ENCODE results near the gene PHPT1.
"Not testable (repeated sequence)": the region's sequence is repeated elsewhere in the genome, so short reads cannot be mapped to it uniquely, and the experiment has no call there.

PHPT1 gene

GRCh38 chr9:136823136-136824046 lies 25.8 kb upstream of the PHPT1 start:
- DNase-seq: no peak

DNA sequence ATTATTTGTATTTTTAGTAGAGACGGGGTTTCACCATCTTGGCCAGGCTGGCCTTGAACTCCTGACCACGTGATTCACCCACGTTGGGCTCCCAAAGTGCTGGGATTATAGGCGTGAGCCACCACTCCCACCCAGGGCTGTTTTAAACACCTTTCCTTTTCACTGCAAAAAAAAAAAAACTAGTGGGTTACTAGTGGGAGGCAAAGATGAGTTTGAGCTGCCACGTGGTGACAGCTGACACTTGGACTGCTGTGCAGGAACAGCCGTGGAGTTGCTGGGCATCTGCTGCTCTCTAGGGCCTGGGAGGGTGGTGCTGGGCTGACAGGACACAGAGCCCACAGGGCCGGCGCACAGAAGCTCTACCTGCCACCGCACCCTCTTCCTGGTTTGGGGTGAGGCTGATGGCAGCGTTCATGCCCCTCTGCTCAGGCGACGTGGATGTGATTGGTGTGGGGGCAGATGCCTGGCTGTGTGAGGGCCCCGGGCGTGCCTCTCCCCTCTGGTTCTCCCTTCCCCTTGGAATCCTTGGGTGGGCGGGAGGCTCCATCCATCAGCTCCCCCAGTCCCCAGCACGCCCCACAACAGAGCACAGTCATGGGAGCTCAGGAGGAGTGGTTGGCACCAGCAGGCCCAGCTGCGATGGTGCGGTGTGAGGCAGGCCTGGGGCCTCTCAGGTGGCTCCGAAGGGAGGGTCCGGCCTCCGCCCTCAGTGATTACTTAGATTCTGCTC lies 24.5 kb upstream of the PHPT1 start:
- no peak for DNase-seq

- DNase-seq: no peak
These were observed 23.7 kb upstream of the PHPT1 start for GRCh38 chr9:136825295-136826187.

DNA sequence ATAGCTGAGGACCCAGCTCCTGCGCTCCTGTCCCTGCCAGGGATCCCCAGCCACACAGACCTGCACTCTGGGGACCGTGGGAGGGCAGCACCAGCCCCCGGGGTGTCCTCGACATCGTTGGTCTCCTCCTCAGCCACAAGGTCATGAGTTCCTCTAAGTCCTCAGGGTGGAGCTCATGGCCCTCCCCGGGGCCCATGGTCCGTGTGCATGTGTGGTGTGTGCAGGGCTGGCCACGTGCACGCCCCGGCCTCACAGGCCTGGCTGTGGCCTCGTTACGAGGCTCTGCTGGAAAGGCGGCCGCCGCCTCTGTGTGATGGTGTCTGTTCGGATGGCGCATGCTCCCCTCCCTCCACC lies 23.0 kb upstream of the PHPT1 start:
- DNase-seq: no peak

- DNase-seq: no peak
These were observed 22.3 kb upstream of the PHPT1 start for GRCh38 chr9:136826703-136827582.

DNA sequence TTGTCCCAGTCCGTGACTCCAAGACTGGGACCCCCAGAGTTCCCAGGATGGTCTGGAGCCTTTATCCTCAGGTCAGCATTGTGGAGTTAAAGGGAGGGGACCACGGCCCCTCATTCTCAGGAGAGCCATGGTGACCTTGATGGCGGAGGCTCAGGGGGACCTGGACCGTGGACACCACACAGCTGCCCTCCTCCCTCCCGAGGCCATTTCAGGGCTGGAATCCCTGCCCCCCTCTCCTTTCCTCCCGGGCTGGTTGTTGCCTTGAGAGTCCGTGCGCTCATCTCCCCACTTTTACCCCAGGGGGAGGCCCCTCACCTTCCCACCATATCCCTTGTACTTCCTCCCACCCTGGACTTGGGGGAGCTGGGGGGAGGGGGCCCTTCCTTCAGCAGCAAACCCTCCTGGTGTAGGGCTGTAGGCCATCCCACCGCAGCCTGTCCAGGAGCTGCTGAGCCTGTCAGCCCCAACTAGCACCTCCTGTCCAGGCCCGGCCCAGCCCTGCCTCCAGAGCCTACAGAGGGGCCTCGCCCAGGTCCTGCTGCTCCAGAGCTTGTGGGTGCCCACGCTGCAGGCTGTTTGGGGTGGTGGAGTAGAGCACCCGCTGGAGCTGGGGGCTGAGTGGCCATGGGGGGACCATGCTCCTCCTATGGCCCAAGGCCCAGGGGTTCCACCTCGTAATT lies 21.3 kb upstream of the PHPT1 start:
- no peak for DNase-seq

DNA sequence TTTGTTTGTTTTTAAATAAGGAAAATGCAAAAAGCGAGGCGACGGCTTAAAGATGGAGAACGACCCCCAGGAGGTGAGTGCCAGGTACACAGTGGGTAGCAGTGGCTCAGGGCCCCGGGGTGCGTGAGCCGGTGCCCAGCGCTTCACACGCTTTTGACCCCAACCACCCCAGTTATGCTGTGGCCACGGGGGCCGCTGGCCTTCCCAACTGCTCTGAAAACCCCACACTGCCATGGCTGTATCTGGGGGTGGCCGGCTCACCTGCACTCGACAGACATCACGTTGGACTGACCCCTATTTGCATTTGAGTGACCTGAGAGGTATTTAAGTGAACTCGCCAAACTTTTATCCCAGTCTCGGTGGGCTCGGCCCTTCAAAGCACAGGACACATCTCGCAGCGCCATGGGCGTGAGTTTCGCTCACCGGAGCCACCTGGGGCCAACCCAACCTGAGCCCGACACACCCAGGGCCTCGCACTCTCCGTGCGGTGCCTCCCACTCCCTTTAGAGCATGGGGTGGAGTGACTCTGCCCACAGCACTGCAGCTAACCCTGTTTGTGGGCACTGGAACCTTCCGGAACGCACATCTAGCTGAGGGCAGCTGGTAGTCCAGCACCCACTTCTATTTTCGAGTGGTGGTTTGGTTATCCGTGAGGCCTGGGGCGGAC lies 20.6 kb upstream of the PHPT1 start:
- DNase-seq: no peak

DNA sequence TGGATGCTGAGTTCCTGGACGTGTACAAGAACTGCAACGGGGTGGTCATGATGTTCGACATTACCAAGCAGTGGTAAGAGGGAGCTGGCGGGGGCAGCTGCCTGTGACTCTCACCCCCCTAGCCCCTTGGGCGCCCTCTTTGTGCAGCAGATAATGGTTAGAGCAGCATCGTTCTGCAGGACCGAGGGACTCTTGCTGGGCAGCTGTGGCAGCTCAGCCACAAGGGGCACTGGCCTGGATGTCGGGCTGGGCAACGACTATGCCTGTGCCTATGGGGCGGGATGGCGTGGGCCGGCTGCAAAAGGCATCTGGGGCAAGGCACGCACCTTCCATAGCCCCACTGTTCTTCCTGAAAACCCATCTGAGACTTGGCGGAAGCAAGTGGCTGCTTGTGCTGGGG lies 19.8 kb upstream of the PHPT1 start:
- DNase-seq: no peak

GRCh38 chr9:136829981-136830885 lies 19.0 kb upstream of the PHPT1 start:
- no peak for DNase-seq

- no peak for DNase-seq
These were observed 18.0 kb upstream of the PHPT1 start for GRCh38 chr9:136831002-136831719.

- no peak for DNase-seq
These were observed 17.5 kb upstream of the PHPT1 start for GRCh38 chr9:136831720-136832104.

- no peak for DNase-seq
These were observed 16.6 kb upstream of the PHPT1 start for GRCh38 chr9:136832581-136832980.

GRCh38 chr9:136833381-136834048 lies 15.7 kb upstream of the PHPT1 start:
- DNase-seq: not testable (repeated sequence)

DNA sequence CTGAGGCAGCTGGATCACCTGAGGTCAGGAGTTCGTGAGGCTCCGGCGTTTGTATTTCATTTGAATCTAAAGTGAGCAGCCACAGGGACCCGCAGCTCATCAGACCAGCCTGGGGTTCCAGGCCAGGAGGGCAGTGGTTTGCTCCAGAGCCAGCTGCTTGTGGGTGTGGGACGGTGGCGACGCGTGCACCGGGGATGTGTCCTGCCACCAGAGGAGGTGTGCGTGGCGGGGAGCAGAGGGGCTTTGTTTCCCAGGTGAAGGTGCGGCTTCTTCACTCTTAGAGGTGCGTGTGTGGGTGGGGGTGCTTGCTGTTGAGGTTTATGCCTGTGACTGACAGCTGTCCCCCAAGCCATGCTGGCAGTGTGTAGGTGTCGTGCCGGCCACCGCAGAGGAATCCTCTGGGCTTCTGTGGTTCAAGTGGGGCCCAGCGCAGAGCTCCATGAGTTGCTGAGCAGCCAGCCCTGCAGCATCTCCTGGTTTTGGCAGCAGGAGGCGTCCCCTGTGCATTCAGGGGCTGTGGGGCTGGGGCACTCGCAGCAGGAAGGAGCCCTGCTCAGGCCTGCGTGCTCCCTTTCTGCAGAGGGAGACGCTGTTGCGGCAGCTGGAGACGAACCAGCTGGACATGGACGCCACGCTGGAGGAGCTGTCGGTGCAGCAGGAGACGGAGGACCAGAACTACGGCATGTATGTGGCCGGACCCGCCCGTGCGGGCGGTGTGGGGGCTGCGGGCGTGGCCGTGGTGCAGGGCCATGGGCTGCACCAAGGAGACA lies 13.9 kb upstream of the PHPT1 start:
- no peak for DNase-seq

- DNase-seq: no peak
These were observed 13.0 kb upstream of the PHPT1 start for GRCh38 chr9:136835932-136836904.

DNA sequence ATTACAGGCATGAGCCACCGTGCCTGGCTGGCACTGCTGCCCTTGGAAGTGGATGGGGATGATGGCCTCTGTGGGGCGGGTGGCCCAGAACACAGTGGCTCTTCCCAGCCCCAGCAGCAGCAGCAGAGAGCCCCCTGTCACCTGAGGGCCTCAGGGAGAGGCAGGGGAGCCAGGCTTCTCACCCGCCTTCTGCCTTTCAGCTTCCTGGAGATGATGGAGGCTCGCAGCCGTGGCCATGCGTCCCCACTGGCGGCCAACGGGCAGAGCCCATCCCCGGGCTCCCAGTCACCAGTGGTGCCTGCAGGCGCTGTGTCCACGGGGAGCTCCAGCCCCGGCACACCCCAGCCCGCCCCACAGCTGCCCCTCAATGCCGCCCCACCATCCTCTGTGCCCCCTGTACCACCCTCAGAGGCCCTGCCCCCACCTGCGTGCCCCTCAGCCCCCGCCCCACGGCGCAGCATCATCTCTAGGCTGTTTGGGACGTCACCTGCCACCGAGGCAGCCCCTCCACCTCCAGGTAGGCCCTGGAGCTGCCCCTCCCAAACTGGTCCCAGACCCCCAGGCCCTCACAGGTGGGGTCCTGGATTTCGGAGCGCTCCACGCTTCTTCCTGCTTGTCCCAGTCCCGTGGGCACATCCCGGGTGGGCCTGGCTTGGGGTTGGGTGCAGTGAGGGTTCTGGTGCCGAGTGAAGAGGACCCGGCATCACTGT lies 11.9 kb upstream of the PHPT1 start:
- no peak for DNase-seq
